ENCODE data around the gene WDR73. TPM values are rescaled to one million over a fixed set of nuclear protein-coding genes. Genes with fewer than 3 reads are reported as not detected.

WDR73 gene
- total and polyA plus RNA-seq, 5 donors: 10.7 to 18.8 (median 16.1) TPM

GRCh38 chr15:84684092-84684491, 30.0 kb upstream of the WDR73 start:
- 39% methylated on average over 1 of the region's 1 CpG for WGBS
- H3K27me3 ChIP-seq (ENCODE audit: control insufficient read depth, insufficient read depth): no peaks in the 10 kb centered on the region
- no peak overlapping the region for H3K4me3 ChIP-seq (ENCODE audit: low read length)
- intact Hi-C loops (cut with DNase I): no loop called here
- no peaks in the 10 kb centered on the region for H3K4me1 ChIP-seq (ENCODE audit: control insufficient read depth, insufficient read depth, low read length)
- no peak overlapping the region for H3K27ac ChIP-seq (ENCODE audit: low read length)
- DNase-seq (no peak), ATAC-seq (no peak)
- no peaks in the 10 kb centered on the region for H3K9me3 ChIP-seq (ENCODE audit: control insufficient read depth, low read length)

GRCh38 chr15:84681831-84682230, 27.7 kb upstream of the WDR73 start:
- Histone ChIP-seq H3K27ac (ENCODE audit: low read length) (no peak overlapping the region), H3K4me1 (ENCODE audit: control insufficient read depth, insufficient read depth, low read length) (no peaks in the 10 kb centered on the region), H3K9me3 (ENCODE audit: control insufficient read depth, low read length) (no peaks in the 10 kb centered on the region), H3K27me3 (ENCODE audit: control insufficient read depth, insufficient read depth) (no peaks in the 10 kb centered on the region), H3K4me3 (ENCODE audit: low read length) (no peak overlapping the region)
- ATAC-seq: no peak
- intact Hi-C loops (cut with DNase I): no loop called here
- 80% methylated on average over 3 of the region's 3 CpGs for WGBS
- no peak for DNase-seq

GRCh38 chr15:84671211-84671610, 17.1 kb upstream of the WDR73 start:
- H3K27ac ChIP-seq (ENCODE audit: low read length): no peak overlapping the region
- no peak overlapping the region for H3K4me3 ChIP-seq (ENCODE audit: low read length)
- intact Hi-C loops (cut with DNase I): no loop called here
- H3K27me3 ChIP-seq (ENCODE audit: control insufficient read depth, insufficient read depth): no peaks in the 10 kb centered on the region
- DNase-seq (no peak), ATAC-seq (no peak)
- H3K4me1 ChIP-seq (ENCODE audit: control insufficient read depth, insufficient read depth, low read length): no peaks in the 10 kb centered on the region
- no peaks in the 10 kb centered on the region for H3K9me3 ChIP-seq (ENCODE audit: control insufficient read depth, low read length)

GRCh38 chr15:84669726-84670125, 15.6 kb upstream of the WDR73 start:
- H3K4me1 ChIP-seq (ENCODE audit: control insufficient read depth, insufficient read depth, low read length): no peaks in the 10 kb centered on the region
- no peaks in the 10 kb centered on the region for H3K27me3 ChIP-seq (ENCODE audit: control insufficient read depth, insufficient read depth)
- H3K4me3 ChIP-seq (ENCODE audit: low read length): no peak overlapping the region
- H3K27ac ChIP-seq (ENCODE audit: low read length): no peak overlapping the region
- no peak for ATAC-seq
- no peaks in the 10 kb centered on the region for H3K9me3 ChIP-seq (ENCODE audit: control insufficient read depth, low read length)
- WGBS: 87% methylated on average over 8 of the region's 8 CpGs
- no peak for DNase-seq
- intact Hi-C loops (cut with DNase I): no loop called here

GRCh38 chr15:84668221-84668982, 14.3 kb upstream of the WDR73 start:
- Histone ChIP-seq H3K9me3 (ENCODE audit: control insufficient read depth, low read length) (no peaks in the 10 kb centered on the region), H3K4me1 (ENCODE audit: control insufficient read depth, insufficient read depth, low read length) (no peaks in the 10 kb centered on the region), H3K27ac (ENCODE audit: low read length) (no peak overlapping the region), H3K27me3 (ENCODE audit: control insufficient read depth, insufficient read depth) (no peaks in the 10 kb centered on the region), H3K4me3 (ENCODE audit: low read length) (no peak overlapping the region)
- 98% methylated on average over 3 of the region's 3 CpGs for WGBS
- DNase-seq: no peak
- intact Hi-C loops (cut with DNase I): no loop called here
- no peak for ATAC-seq

- 77% methylated on average over 2 of the region's 2 CpGs for WGBS
- Histone ChIP-seq H3K4me3 (ENCODE audit: low read length) (no peak overlapping the region), H3K27ac (ENCODE audit: low read length) (no peak overlapping the region), H3K4me1 (ENCODE audit: control insufficient read depth, insufficient read depth, low read length) (no peaks in the 10 kb centered on the region), H3K9me3 (ENCODE audit: control insufficient read depth, low read length) (no peaks in the 10 kb centered on the region), H3K27me3 (ENCODE audit: control insufficient read depth, insufficient read depth) (no peaks in the 10 kb centered on the region)
- ATAC-seq (no peak), DNase-seq (no peak)
- intact Hi-C loops (cut with DNase I): no loop called here
Measured at GRCh38 chr15:84666373-84666772, 12.3 kb upstream of the WDR73 start.

GRCh38 chr15:84661001-84661400, 6.9 kb upstream of the WDR73 start:
- Histone ChIP-seq H3K27me3 (ENCODE audit: control insufficient read depth, insufficient read depth) (no peaks in the 10 kb centered on the region), H3K27ac (ENCODE audit: low read length) (no peak overlapping the region), H3K9me3 (ENCODE audit: control insufficient read depth, low read length) (no peaks in the 10 kb centered on the region), H3K4me3 (ENCODE audit: low read length) (no peak overlapping the region), H3K4me1 (ENCODE audit: control insufficient read depth, insufficient read depth, low read length) (peaks cover 4% of the 10 kb centered on the region)
- DNase-seq (no peak), ATAC-seq (no peak)
- intact Hi-C loops (cut with DNase I): no loop called here
- whole genome bisulfite sequencing: 97% methylated on average over 10 of the region's 10 CpGs

- no peak overlapping the region for H3K4me3 ChIP-seq (ENCODE audit: low read length)
- H3K9me3 ChIP-seq (ENCODE audit: control insufficient read depth, low read length): no peaks in the 10 kb centered on the region
- WGBS: 80% methylated on average over 4 of the region's 4 CpGs
- intact Hi-C loops (cut with DNase I): loop anchor here in 3 of 4 donors (10.0 kb wide), 5 partner anchors 55 to 265 kb away; partner anchors contain the start of genes ALPK3 (in 1 of the 3), ZNF592 (in 1 of the 3) and ZSCAN2 (in 1 of the 3)
- peaks cover 6% of the 10 kb centered on the region for H3K4me1 ChIP-seq (ENCODE audit: control insufficient read depth, insufficient read depth, low read length)
- H3K27me3 ChIP-seq (ENCODE audit: control insufficient read depth, insufficient read depth): no peaks in the 10 kb centered on the region
- H3K27ac ChIP-seq (ENCODE audit: low read length): no peak overlapping the region
- no peak for DNase-seq
- no peak for ATAC-seq
Measured at GRCh38 chr15:84659904-84660781, 6.1 kb upstream of the WDR73 start.

- peaks cover 10% of the 10 kb centered on the region for H3K4me1 ChIP-seq (ENCODE audit: control insufficient read depth, insufficient read depth, low read length)
- ATAC-seq (no peak), DNase-seq (no peak)
- intact Hi-C loops (cut with DNase I): loop anchor here in 3 of 4 donors (10.0 kb wide), 5 partner anchors 54 to 266 kb away; partner anchors contain the start of genes ALPK3 (in 1 of the 3), ZNF592 (in 1 of the 3) and ZSCAN2 (in 1 of the 3)
- no peaks in the 10 kb centered on the region for H3K9me3 ChIP-seq (ENCODE audit: control insufficient read depth, low read length)
- H3K4me3 ChIP-seq (ENCODE audit: low read length): peak overlapping the region; percentile 65
- peak overlapping the region; percentile 70 for H3K27ac ChIP-seq (ENCODE audit: low read length)
- no peaks in the 10 kb centered on the region for H3K27me3 ChIP-seq (ENCODE audit: control insufficient read depth, insufficient read depth)
- WGBS: 48% methylated on average over 7 of the region's 7 CpGs
Measured at GRCh38 chr15:84658788-84659411, 4.8 kb upstream of the WDR73 start.

GRCh38 chr15:84658080-84658787, 4.2 kb upstream of the WDR73 start, which contains the start of gene NMB:
NMB (minus strand) TSS chr15:84658199; CDS start chr15:84658152, 47 bp downstream.
- DNase-seq (peak; percentile 81 to 91 (median 90)), ATAC-seq (peak; percentile 70 to 75)
- Histone ChIP-seq H3K9me3 (ENCODE audit: control insufficient read depth, low read length) (no peaks in the 10 kb centered on the region), H3K27ac (ENCODE audit: low read length) (peak within 1 kb of the TSS; percentile 70), H3K4me3 (ENCODE audit: low read length) (peak within 1 kb of the TSS; percentile 65), H3K27me3 (ENCODE audit: control insufficient read depth, insufficient read depth) (no peaks in the 10 kb centered on the region), H3K4me1 (ENCODE audit: control insufficient read depth, insufficient read depth, low read length) (peaks cover 14% of the 10 kb centered on the region)
- intact Hi-C loops (cut with DNase I): loop anchor here in 3 of 4 donors (10.0 kb wide), 5 partner anchors 53 to 267 kb away; partner anchors contain the start of genes ALPK3 (in 1 of the 3), ZNF592 (in 1 of the 3) and ZSCAN2 (in 1 of the 3)
- WGBS: under 1% methylated on average over 61 of the region's 61 CpGs

Measured in right cardiac atrium (tissue), 5 donors.